ENCODE measurements around the gene THBS4.

Gene THBS4

GRCh38 chr5:80002677-80003076 lies 32.5 kb upstream of the THBS4 start:
- Histone ChIP-seq H3K79me2 (ENCODE audit: insufficient read depth, low read length) (no peaks in the 10 kb centered on the region), H3K9me3 (ENCODE audit: insufficient read depth, low read length) (no peaks in the 10 kb centered on the region), H3K9ac (ENCODE audit: low read length) (no peak overlapping the region), H4K20me1 (ENCODE audit: low read depth, low read length) (no peaks in the 10 kb centered on the region), H3K9me2 (replicated peaks; ENCODE audit: insufficient read depth, low read length) (no peaks in the 10 kb centered on the region), H3K4me3 (ENCODE audit: insufficient read depth, low read length, poor library complexity, severe bottlenecking) (no peak overlapping the region), H3K27me3 (ENCODE audit: low read length) (no peaks in the 10 kb centered on the region), H3K36me3 (ENCODE audit: low read length) (no peaks in the 10 kb centered on the region), H3F3A (ENCODE audit: insufficient read depth) (no peaks in the 10 kb centered on the region), H2AFZ (ENCODE audit: low read depth, low read length, severe bottlenecking) (no peak overlapping the region), H3K27ac (ENCODE audit: low read depth, low read length) (no peak overlapping the region), H3K4me2 (ENCODE audit: low read depth, low read length, poor library complexity, severe bottlenecking) (no peak overlapping the region)
- no peak for TF ChIP-seq CTCF (IDR thresholded peaks at IDR 0.05; ENCODE audit: insufficient read depth, low read length, poor library complexity, severe bottlenecking)
- no peak for TF ChIP-seq EZH2phosphoT487 (conservative IDR thresholded peaks at IDR 0.05; ENCODE audit: low read length)

GRCh38 chr5:80008995-80009765 lies 26.0 kb upstream of the THBS4 start:
- Histone ChIP-seq H3K9me2 (replicated peaks; ENCODE audit: insufficient read depth, low read length) (no peaks in the 10 kb centered on the region), H3K9ac (ENCODE audit: low read length) (no peak overlapping the region), H3K9me3 (ENCODE audit: insufficient read depth, low read length) (no peaks in the 10 kb centered on the region), H3K79me2 (ENCODE audit: insufficient read depth, low read length) (no peaks in the 10 kb centered on the region), H3K27me3 (ENCODE audit: low read length) (no peaks in the 10 kb centered on the region), H3K4me2 (ENCODE audit: low read depth, low read length, poor library complexity, severe bottlenecking) (no peak overlapping the region), H2AFZ (ENCODE audit: low read depth, low read length, severe bottlenecking) (no peak overlapping the region), H3K36me3 (ENCODE audit: low read length) (no peaks in the 10 kb centered on the region), H4K20me1 (ENCODE audit: low read depth, low read length) (no peaks in the 10 kb centered on the region), H3F3A (ENCODE audit: insufficient read depth) (no peaks in the 10 kb centered on the region), H3K4me3 (ENCODE audit: insufficient read depth, low read length, poor library complexity, severe bottlenecking) (no peak overlapping the region), H3K27ac (ENCODE audit: low read depth, low read length) (no peak overlapping the region)
- TF ChIP-seq EZH2phosphoT487 (conservative IDR thresholded peaks at IDR 0.05; ENCODE audit: low read length): no peak
- no peak for TF ChIP-seq CTCF (IDR thresholded peaks at IDR 0.05; ENCODE audit: insufficient read depth, low read length, poor library complexity, severe bottlenecking)

- H3K9me3 ChIP-seq (ENCODE audit: insufficient read depth, low read length): no peaks in the 10 kb centered on the region
- no peak for TF ChIP-seq CTCF (IDR thresholded peaks at IDR 0.05; ENCODE audit: insufficient read depth, low read length, poor library complexity, severe bottlenecking)
- no peak for TF ChIP-seq EZH2phosphoT487 (conservative IDR thresholded peaks at IDR 0.05; ENCODE audit: low read length)
- no peaks in the 10 kb centered on the region for H3K27me3 ChIP-seq (ENCODE audit: low read length)
- no peaks in the 10 kb centered on the region for H3K9me2 ChIP-seq (replicated peaks; ENCODE audit: insufficient read depth, low read length)
- no peak overlapping the region for H2AFZ ChIP-seq (ENCODE audit: low read depth, low read length, severe bottlenecking)
- H3K4me2 ChIP-seq (ENCODE audit: low read depth, low read length, poor library complexity, severe bottlenecking): no peak overlapping the region
- no peak overlapping the region for H3K27ac ChIP-seq (ENCODE audit: low read depth, low read length)
- no peak overlapping the region for H3K9ac ChIP-seq (ENCODE audit: low read length)
- no peaks in the 10 kb centered on the region for H4K20me1 ChIP-seq (ENCODE audit: low read depth, low read length)
- no peaks in the 10 kb centered on the region for H3K36me3 ChIP-seq (ENCODE audit: low read length)
- H3F3A ChIP-seq (ENCODE audit: insufficient read depth): no peaks in the 10 kb centered on the region
- H3K4me3 ChIP-seq (ENCODE audit: insufficient read depth, low read length, poor library complexity, severe bottlenecking): no peak overlapping the region
- no peaks in the 10 kb centered on the region for H3K79me2 ChIP-seq (ENCODE audit: insufficient read depth, low read length)
These were observed 24.3 kb upstream of the THBS4 start for GRCh38 chr5:80010754-80011392.
